Esophagus mucosa (tissue), 1 donor: Measurements from ENCODE around the gene SETBP1. TPM values are rescaled to one million over a fixed set of nuclear protein-coding genes. Genes with fewer than 3 reads are reported as not detected.

Source experiments
- ATAC-seq: fragments of 200-7000 bp; cut with Tn5 transposase; one replicate; pipeline ENCODE4 v1.9.1; 2020
- total RNA-seq: library from RNA; stranded (reverse); gene quantifications from one replicate; pipeline ENCODE4 v1.2.4, GENCODE V29; 2023
- donor health status: DM: yes; HTN: yes; CAD: no.

SETBP1 gene
- total RNA-seq, 1 donor from 2014 or later = 8.5 TPM

DNA sequence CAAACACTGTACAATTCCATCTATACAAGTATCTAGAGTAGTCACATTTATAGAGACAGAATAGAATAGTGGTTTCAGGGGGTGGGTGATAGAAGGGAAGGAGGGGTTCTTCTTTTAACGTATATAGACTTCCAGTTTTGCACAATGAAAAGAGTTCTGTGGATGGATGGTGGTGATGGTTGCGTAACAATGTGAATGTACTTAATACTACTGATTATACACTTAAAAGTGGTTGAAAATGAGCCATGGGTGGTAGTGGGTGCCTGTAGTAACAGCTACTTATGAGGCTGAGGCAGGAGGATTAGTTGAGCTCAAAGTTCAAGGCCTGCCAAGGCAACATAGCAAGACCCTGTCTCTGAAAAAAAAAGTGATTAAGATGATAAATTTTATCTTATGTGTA lies 85.8 kb downstream of the SETBP1 start:
- no peak for ATAC-seq

GRCh38 chr18:44767807-44768206 lies 87.1 kb downstream of the SETBP1 start:
- no peak for ATAC-seq

- ATAC-seq = no peak
These were observed 90.0 kb downstream of the SETBP1 start for GRCh38 chr18:44770641-44771040.

- no peak for ATAC-seq
These were observed 90.9 kb downstream of the SETBP1 start for GRCh38 chr18:44771572-44771955.

- no peak for ATAC-seq
These were observed 91.5 kb downstream of the SETBP1 start for GRCh38 chr18:44771956-44772917.

DNA sequence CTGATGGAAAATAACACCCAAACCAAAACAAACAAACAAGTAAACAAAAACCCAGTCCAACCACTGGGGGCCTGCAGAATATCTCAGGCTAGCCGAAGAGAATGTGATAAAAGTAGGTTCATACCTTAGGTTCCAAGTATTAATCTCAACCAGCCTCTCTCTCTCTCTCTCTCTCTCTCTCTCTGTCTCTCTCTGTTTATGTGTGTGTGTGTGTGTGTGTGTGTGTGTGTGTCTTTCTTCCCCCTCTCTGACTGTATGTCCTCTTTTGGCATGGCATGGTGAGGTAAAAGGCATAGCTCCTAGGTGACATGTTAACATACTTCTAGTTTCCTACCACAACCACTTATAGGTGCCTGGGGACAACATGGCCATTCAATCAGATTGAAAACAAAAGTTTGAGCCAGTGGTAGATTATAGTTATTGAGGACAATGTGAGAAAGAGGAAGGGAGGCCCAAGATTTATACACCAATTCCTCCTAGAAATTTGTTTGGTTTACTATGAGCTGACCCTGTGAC lies 93.0 kb downstream of the SETBP1 start:
- no peak for ATAC-seq

DNA sequence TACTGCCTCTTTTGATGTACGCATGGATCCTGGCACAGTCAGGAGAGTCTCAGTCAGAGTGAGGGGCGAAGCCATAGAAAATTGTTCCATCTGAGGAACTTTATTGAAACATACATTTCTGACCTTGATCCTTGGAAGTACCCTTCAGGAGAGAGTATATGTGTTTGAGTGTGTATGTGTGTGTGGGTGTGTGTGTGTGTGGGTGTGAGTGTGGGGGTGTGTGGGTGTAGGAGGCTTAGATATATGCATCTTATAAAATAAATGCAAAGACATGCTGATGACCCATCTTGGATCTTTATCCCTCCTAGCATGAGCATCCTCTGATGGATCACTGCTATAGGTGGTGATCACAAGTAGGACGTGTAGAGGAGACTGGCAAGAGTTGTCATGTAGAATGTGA lies 93.5 kb downstream of the SETBP1 start:
- ATAC-seq = no peak

- ATAC-seq = no peak
These were observed 96.9 kb downstream of the SETBP1 start for GRCh38 chr18:44777457-44778192.

- ATAC-seq = no peak
These were observed 98.1 kb downstream of the SETBP1 start for GRCh38 chr18:44778788-44779187.

GRCh38 chr18:44779753-44780292 lies 99.1 kb downstream of the SETBP1 start:
- no peak for ATAC-seq

DNA sequence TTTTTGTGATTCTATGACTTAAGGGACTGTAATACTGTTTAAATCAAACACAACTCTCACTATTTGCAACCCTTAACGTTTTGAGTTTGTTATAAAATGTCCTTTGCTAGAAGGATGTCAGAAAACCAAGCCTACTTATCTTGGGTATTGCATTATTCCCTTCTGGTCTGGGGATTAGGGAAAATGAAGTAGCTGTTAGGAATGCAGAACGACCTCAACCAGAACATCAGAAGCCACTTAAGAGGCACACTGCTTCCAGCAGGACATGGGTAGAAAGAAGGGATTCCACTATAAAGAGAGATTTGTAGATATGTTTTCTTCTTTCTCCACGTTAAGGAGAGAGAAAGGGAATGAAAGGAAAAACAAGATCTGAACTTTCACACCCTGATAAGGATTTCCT lies 101.2 kb downstream of the SETBP1 start:
- no peak for ATAC-seq

- ATAC-seq = no peak
These were observed 101.9 kb downstream of the SETBP1 start for GRCh38 chr18:44782617-44783016.

GRCh38 chr18:44783371-44783770 lies 102.7 kb downstream of the SETBP1 start:
- no peak for ATAC-seq

DNA sequence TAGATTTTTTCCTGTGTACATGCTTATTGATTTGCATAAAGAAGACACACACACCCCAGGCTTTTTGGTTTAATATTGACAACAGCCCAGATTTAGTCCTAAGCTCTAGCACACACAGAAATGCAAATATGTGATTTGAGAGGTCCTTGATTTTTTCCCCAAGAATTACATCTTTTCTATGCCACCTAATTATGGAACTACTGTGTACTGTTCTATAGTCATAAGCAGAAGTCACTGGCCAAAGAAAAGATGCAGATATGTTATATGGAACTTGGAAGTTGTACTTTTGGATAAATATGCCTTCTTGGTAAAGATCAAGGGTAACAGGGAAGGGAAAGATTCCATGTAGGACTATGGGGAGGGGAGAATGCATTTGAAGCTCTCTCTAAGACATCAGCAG lies 105.6 kb downstream of the SETBP1 start:
- ATAC-seq = no peak

DNA sequence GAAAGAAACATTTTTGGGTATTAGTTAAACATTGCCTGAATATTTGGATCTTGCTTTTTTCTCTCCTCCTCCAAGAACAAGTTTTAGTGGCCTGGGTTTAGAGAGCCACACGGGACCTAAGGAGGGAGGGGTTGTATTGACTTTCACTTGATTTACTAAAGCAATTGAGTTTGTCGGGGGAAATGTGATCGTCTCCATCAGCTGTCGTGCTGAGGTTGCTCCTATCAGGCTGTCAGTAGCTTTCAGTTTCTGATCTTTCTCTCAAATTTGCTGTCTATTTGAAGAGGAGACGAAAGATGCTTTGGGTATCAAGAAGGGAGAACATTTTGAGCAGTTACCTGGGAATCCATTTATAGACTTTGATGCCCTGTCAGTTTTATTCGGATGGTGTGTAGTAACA lies 106.0 kb downstream of the SETBP1 start:
- ATAC-seq = no peak

GRCh38 chr18:44788334-44788733 lies 107.6 kb downstream of the SETBP1 start:
- no peak for ATAC-seq

GRCh38 chr18:44789710-44790109 lies 109.0 kb downstream of the SETBP1 start:
- ATAC-seq = no peak

- no peak for ATAC-seq
These were observed 110.2 kb downstream of the SETBP1 start for GRCh38 chr18:44790860-44791259.

DNA sequence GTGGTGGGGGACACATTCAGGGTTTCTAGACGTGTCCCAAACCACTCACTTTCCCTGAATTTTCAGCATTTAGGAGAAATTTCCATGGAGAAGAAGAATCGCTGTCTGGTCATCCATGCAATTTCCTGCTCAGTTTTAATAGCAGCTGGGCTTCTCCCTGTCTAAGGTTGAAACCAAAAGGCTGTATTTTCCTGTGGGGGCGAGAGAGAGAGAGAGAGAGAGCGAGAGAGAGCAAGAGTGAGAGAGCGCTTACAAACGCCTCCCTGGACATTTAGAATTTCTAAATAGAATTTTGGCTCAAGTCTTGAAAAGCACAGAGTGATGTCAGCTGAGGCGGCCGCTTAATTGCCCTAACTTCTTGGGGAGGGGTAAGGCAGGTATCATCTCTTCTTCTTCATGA lies 110.8 kb downstream of the SETBP1 start:
- ATAC-seq = no peak

DNA sequence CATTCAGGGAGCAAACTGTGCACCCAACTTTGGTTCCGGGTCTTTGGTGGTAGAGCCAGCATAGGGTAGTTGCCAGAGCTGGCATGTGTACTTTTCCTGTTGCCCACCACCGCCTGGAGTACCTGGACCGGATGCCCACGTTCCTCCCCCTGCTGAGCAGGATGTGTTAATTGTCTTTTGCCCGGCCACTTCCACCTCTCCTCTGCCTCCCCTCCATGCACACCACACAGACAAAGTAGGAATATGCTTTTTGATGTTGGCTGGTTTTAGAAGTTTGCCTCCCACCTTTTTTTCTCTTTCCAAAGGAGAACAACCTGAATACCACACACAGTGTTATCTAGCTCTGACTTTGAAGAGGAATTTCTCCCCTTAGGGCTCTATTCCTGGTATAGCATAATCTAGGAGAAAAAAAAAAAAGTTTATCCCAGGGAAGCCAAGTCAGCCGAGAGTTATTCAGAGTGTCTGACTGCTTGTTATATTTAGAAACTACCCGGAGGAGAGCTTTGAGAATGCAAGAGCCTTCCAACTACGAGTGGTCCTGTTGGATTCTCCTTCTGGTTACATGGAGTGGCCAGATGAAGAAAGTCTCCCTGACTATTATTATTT lies 111.9 kb downstream of the SETBP1 start:
- no peak for ATAC-seq

DNA sequence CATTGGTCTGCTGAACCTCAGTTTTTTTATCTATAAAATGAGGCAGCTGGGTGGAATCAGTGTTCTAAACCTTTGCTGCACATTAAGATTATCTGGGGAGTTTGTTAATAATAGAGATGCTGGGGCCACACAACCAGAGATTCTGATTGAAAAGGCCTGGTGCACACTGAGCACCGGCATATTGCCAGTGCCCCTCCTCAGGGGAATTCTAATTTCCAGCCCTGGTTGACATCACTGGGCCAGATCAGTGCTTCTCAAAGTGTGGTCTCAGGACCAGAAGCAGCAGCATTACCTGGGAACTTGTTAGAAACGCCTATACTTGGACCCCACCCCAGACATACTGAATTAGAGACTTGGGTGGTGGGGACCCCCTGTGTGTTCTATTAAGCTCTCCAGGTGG lies 112.5 kb downstream of the SETBP1 start:
- ATAC-seq = no peak

DNA sequence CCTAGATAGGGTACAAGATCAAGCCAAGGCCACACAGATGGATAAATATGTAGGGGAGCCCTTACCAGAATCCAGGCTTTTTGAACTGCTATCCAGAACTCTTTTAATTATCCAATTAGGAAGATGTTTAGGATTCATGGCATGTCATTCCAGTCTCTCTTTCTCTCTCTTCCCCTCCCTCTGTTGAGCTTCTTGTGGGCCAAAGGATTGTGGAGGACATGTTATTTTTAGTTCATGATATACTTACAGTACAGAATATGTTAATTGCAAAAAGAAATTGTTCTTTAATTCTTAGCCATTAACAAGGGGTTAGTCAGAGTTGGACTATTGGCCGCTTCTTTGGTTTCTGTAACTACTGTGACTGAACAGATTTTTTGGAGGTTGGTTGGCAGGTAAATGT lies 113.0 kb downstream of the SETBP1 start:
- ATAC-seq = no peak

GRCh38 chr18:44795241-44795640 lies 114.6 kb downstream of the SETBP1 start:
- ATAC-seq = no peak
